ENCODE data around the gene TRIO.

Gene TRIO

DNA sequence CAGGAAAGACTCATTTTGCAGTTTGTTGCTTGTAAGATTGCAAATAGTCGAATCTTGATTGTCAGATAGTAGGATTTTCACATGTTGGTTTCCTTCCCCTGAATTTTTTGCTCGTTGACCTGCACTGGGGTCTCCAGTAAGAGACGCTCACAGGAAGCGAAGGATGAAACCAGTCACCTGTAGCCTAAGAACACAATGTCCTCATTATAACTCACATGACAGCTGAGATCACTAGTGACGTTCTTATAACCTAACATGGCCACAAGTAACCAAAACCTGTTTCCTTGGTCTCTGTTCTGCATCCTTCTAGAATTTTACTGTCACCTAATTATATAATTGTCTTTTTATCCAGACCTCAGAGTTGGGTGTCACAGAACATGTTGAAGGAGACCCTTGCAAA is 257.5 kb downstream of the TRIO start:
- no peak for DNase-seq (ENCODE audit: insufficient read length, low spot score)
- FAIRE-seq = no peak
- TF ChIP-seq, protein P1, sequence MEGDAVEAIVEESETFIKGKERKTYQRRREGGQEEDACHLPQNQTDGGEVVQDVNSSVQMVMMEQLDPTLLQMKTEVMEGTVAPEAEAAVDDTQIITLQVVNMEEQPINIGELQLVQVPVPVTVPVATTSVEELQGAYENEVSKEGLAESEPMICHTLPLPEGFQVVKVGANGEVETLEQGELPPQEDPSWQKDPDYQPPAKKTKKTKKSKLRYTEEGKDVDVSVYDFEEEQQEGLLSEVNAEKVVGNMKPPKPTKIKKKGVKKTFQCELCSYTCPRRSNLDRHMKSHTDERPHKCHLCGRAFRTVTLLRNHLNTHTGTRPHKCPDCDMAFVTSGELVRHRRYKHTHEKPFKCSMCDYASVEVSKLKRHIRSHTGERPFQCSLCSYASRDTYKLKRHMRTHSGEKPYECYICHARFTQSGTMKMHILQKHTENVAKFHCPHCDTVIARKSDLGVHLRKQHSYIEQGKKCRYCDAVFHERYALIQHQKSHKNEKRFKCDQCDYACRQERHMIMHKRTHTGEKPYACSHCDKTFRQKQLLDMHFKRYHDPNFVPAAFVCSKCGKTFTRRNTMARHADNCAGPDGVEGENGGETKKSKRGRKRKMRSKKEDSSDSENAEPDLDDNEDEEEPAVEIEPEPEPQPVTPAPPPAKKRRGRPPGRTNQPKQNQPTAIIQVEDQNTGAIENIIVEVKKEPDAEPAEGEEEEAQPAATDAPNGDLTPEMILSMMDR (IDR thresholded peaks at IDR 0.05; ENCODE audit: insufficient read depth, missing control alignments) = no peak

DNA sequence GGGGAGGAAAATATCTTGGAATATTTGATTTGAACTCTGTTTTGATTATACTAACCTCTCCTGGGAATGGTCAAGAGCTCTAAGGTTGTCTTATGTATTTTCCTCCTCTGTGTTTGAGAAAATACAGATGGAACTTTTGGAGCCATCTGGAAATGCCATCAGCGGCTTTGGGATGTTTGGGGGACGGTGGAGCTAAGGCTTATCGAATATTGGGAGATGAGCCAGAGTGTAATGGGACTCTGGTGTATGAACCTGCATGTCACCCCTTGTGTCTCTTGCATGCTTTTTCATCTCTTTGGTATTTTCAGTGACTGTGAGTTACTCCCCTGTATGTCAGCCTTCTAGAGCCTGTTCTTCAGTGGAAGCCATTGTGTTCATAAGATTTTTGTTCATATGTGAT is 258.5 kb downstream of the TRIO start:
- no peak for DNase-seq (ENCODE audit: insufficient read length, low spot score)
- FAIRE-seq = no peak
- TF ChIP-seq, protein P1 (IDR thresholded peaks at IDR 0.05; ENCODE audit: insufficient read depth, missing control alignments) = no peak

DNA sequence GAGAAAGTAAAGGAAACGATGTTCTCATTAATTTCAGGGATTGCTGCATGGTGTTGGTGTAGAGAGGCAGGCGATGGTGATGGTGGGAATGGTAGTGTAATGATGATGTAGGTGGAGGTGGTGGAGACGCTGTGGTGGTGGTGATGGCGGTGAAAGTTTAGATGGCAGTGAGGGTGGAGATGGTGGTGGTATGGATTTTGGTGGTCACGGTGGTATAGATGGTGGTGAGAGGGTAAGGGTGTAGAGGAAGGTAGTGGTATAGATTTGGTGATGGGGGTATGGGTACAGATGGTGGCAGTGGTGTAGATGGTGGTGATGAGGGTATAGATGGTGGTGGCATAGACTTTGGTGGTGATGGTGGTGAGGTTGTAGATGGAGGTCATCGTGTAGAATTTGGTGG is 259.3 kb downstream of the TRIO start:
- FAIRE-seq (no peak), DNase-seq (ENCODE audit: insufficient read length, low spot score) (no peak)
- TF ChIP-seq, protein P1 (IDR thresholded peaks at IDR 0.05; ENCODE audit: insufficient read depth, missing control alignments) = no peak

DNA sequence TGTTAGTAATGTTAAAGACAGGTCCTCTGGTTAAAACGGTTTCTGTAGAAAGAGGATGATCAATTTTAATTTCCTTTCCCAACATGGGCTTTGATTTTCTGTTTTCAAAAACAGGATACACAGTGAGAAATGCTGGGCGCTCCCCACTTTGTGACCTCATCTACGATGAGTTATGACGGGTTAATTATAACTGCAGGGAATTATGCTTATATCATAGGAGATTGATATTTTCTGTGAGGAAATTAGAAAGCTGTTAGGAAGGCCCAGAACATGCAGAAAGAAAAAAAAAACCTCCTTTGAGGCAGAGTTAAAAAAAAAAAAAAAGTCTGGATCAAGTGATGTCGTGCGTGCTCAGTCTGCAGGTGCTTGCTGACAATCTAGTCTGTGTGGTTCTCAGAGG is 261.6 kb downstream of the TRIO start:
- DNase-seq (ENCODE audit: insufficient read length, low spot score) = no peak
- no peak for FAIRE-seq
- TF ChIP-seq, protein P1 (IDR thresholded peaks at IDR 0.05; ENCODE audit: insufficient read depth, missing control alignments) = no peak

DNA sequence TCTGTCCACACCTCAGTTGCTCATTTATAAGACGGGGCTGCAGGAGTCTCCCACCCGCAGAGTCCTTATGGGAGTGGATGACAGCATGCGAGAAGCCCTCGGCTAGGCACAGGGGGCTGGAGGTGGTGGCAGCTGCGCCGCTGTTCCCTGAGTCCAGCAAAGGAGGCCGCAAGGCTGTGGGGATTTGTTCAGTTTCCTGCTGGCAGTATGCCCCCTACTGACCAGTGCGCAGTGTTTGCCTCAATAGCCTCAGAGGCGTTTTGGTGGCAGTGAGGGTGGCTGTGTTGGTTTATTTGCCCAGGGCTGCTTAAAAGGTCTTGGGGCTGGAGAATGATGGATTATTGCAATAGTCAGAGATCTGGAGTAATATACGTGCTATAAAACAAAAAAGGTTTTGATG is 262.1 kb downstream of the TRIO start:
- FAIRE-seq (no peak), DNase-seq (ENCODE audit: insufficient read length, low spot score) (no peak)
- TF ChIP-seq, protein P1 (IDR thresholded peaks at IDR 0.05; ENCODE audit: insufficient read depth, missing control alignments) = peak; percentile 14

DNA sequence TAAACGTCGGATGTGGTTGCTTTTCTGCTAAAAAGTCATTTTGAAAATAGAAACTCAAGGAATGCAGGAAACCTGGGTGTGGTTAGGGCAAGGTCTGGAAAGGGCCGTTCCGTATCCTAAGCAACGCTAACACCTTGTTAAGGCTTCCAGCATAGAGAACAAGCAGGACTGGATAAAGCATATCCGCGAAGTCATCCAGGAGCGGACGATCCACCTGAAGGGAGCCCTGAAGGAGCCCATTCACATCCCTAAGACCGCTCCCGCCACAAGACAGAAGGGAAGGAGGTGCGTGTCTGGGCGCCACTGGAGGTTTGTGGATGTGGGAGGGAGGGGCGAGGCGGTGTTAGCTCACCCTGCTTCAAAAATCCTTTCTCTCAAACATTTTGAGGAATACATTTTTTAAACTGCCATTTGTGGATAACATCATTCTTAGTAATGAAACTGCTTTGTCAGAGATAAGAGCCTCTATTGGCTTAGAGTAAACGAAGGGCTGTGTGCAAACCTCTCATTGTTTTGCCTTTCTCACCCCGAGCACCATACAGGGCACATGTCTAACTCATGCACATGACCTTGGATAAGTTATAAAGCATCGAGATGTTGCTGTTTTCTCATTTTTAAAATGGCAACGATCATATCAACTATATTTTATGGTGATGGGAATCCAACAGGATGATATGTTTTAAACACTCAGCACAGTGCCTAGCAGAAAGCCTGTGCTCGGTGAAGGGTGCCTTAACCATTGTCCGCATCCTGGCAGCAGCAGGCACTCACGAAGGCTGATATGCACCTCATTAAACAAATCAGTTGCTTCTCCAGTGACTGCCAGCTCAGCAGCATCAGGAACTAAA is 262.8 kb downstream of the TRIO start:
- FAIRE-seq = no peak

DNA sequence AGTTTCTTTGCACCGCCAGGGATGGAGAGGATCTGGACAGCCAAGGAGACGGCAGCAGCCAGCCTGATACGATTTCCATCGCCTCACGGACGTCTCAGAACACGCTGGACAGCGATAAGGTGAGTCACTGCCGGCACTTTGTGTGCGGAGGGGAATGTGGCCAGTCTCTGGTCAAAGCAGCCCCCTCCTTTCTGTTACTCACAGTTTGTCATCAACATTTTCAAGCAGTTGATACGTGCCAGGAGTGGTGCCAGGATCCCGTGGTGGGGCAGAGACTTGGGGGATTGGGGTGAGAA is 263.4 kb downstream of the TRIO start:
- FAIRE-seq (no peak), DNase-seq (ENCODE audit: insufficient read length, low spot score) (no peak)

More for the DNA sequence above, 262.8 kb downstream of the TRIO start:
- DNase-seq (ENCODE audit: insufficient read length, low spot score) = no peak
- TF ChIP-seq, protein P1 (IDR thresholded peaks at IDR 0.05; ENCODE audit: insufficient read depth, missing control alignments) = no peak

More for the DNA sequence above, 263.4 kb downstream of the TRIO start:
- TF ChIP-seq, protein P1 (IDR thresholded peaks at IDR 0.05; ENCODE audit: insufficient read depth, missing control alignments) = no peak

All from D721Med (cell line).